GM21529 (cell line): ENCODE data around the gene GRAMD2A.

Experiments
- ATAC-seq: cut with Tn5 transposase; IDR thresholded peaks from one replicate; pipeline ENCODE4 v1.9.1; 2021; ENCODE audit not compliant: unreplicated experiment

The GRAMD2A gene

DNA sequence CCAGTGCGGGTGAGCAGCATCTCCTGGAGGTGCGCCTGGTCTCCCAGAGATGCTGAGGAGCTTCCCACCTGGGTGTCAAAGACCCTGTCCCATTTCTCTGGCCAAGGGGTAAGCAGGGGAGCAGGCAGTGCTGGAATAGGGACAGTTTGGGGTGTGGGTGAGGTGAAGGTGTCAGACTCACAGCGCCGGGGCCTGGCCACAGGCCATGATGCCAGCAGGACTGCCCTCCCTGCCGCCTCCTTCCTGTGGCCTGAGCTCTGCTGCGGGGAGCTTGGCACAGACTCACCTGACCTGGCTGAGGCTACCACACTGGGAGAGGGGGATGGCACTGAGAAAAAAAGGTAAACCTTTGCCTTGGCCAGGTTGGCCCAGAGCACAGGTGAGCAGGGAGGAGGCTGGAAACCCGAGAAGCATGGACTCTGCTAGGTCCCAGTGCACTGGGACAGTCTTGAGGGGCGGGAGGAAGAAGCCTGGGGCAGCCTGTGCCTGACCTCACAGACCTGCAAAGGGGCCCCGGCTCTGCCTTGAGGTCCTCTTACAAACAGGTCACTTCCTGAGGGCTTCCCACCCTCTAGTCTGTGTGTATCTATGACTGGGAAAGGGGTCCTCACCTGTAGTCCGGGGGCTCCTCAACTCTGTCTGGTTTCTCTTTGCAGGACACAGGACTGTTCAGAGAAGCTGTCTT, 28.2 kb downstream of the GRAMD2A start:
- ATAC-seq: no peak

DNA sequence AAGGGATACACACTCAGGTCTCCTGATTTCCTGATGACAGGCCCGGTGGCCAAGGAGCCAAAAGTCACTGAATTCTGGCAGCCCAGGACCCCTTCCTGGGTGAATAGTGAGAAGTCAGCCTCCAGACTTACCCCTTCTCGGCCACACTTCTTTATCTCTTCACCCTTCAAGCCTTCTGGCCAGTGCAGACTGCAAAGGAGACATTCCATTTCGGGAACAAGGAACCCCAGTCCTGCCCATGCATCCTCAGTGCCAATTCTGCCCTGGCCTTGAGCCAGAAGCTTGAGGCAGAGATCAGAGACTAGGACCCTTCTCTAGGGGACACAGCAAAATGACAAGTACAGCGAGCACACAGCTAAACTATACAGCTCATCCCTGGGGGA, 28.8 kb downstream of the GRAMD2A start:
- ATAC-seq: no peak

DNA sequence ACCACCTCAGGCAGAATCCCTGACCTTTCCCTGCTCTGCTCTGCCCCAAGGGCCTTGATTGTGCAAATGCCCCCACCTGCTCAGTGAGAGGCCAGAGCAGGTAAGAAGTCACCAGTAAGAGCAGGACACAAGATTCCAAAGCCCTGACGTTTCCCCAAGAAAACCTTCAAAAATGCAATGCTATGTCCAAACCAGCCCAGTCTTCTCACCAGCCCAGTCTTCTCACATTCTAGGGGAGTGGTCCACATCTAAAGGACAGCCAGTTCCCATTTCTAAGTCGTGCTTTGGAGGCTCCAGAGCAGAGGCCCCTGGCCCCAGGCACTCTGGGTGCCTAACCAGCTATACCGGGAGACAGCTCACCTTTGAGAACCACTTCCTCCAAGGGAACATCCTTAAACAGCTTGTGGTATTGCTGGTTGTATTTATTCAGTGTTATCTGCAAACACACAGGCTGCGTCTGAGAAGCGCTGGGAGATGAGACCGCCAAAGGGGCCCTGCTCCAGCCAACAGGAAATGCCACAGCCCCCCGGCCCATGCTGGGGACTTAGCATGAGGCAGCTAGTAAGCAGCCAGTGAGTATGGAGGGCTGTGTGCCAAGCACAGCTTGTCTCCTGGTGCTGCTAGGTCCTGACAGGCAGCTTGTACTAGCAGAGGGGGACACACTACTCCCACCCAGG, 29.3 kb downstream of the GRAMD2A start:
- ATAC-seq: no peak

DNA sequence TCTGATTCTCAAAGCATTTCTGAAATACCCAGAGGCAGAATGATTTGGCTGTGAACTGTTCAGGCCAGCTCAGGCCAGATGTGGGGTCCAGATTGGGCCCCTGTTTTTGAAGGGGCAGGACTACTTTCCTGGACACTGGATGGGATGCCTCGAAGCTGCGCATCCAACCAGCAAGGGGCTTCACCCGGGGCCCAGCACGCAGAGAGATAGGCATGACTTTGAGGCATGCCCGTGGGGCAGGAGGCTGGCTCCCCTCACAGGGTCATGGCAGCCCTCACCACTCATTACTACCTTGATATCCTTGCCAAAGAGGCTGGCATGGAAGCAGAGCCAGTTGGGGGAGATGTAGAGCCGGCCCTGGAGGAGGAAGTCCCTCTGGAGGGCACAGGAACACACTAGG, 30.1 kb downstream of the GRAMD2A start:
- no peak for ATAC-seq

DNA sequence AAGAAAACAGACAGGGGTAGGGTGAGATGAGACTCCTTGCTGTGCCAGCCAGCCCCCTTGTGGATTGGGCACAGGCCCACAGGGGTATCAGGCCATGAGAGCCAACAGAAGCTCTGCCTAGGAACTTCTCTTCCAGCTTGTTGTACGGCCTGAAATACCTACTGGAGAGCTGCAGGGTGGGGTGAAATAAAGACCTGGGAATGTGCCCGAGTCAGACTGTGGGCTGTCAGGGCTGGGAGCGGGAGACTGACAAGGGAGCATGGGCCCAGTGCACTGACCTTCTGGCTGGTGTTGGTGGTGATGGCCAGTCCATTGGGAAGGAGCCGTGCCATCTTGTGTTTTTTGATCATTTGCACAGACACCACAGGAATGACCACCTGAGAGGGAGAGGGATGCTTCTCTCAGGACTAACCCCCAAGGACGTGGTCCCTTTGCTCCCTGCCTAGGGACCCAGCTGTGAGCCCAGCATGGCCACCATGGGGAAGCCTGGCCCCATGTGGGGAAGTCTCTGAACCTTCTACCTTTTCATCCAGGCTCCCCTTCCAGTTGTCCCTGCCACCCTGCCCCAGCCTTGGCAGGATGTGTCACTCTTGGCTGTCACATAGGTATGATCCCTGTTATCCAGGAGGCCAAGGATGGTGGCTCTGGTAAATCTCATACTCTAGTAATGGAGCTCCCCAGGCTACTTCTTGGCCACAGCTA, 30.7 kb downstream of the GRAMD2A start:
- ATAC-seq: no peak

DNA sequence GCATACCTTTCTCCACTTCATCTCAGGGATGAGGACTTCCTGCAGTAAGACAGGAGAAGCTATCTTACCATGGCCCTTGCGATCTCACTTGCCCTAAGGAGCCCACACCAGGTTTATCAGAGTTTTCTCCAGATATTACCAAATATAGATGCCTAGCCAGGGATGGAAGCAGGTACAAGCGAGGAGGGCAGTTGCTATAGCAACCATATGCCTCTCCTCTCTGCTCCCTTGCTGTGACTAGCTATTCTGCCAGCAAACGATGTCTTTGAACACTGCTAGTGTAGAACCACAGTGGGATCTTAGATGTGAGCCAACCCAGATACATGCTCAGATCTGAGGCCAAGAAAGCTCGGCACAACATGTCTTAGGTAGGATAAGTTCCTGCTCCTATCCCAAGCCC, 33.9 kb downstream of the GRAMD2A start:
- ATAC-seq: no peak

DNA sequence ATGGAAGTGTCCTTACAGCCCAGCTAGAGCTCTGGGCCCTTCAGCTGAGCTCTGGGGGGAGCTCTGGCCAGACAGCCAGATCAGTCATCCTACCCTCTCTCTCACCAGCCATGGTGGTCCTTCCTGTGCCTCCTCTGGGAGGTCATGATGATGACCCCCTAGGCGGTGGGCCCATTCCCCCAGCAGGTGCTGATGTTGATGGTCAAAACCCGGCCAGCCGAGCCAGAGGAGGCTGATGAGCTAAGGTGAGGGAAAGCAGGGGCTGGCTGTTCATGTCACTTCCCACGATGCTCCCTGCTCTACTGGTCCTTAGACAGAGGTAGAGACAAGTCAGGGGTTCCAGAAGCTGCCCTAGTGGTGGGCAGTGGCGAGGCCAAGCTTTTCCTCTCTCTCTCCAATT, 35.0 kb downstream of the GRAMD2A start:
- no peak for ATAC-seq

DNA sequence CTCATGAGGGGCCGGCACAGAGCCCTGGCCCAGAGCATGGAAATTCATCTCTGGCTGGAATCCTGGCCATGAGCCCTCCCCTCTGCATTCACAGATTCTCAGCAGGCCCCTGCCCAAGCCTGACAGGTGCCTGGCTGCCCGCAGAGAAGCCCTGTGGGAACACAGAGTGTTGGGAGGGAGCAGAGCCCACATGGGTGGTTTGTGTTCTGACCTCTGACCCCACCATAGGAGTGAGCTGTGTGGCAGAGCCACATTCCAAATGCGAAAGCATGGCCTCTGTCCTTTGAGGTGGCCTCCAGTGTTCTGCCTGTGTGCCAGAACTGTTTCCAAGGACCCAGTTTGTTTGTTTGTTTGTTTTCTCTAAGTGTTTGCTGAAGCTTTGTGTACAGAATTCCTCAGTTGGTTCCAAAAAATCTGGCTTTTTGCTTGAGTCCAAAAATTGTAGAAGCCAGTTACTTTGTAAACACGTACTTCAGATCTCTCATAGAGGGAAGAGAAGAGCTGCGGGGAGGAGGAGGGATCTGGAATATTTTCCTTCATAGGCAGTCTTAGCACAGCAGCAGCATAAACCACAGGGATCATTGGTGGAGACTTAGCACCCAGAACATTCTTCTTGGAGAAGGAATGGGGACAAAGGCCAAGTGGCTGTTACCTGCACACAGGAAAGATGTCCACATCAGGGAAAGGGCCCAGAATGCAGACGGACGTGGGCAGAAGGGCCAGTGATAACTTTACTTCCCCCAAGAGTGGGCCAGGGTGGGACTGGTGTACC, 36.0 kb downstream of the GRAMD2A start:
- no peak for ATAC-seq

DNA sequence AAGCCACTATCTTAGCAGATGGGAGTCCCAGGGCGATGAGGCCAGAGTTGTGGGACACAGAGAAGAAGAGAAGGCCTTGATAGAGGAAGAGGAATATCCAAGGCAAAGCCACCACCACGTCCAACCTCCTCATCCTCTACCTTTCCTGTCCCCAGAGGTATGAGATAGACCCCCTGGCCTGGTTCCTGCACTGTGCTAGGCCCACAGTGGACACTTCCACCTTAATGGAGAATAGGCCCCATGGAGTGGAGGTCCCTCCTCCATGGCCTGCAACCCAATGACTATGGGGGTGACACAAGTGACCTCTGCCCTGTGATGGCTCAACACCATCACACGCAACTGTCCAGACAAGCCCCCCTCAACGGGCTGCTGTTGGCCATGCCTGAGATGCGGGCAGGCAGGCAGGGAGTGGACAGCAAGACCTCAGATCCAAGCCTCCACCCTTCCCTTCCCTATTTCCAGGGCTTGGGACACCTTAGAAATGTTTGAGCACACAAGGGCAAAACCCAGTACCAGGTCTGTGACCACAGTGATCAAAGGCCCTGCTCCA, 36.8 kb downstream of the GRAMD2A start:
- ATAC-seq: no peak

DNA sequence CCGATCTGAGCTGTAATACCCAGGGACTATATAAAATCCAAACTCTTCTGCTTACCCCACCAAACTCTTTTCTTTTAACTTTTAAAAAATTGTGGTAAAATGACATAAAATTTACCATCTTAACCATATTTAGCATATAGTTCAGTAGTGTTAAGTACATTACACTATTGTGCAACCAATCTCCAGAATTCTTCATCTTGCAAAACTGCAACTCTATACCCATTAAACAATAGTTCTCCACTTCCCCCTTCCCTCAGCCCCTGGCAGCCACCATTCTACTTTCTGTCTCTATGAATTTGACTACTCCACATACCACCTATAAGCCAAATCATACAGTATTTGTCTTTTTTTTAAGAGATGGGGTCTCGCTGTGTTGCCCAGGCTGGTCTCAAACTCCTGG, 40.7 kb downstream of the GRAMD2A start:
- no peak for ATAC-seq

DNA sequence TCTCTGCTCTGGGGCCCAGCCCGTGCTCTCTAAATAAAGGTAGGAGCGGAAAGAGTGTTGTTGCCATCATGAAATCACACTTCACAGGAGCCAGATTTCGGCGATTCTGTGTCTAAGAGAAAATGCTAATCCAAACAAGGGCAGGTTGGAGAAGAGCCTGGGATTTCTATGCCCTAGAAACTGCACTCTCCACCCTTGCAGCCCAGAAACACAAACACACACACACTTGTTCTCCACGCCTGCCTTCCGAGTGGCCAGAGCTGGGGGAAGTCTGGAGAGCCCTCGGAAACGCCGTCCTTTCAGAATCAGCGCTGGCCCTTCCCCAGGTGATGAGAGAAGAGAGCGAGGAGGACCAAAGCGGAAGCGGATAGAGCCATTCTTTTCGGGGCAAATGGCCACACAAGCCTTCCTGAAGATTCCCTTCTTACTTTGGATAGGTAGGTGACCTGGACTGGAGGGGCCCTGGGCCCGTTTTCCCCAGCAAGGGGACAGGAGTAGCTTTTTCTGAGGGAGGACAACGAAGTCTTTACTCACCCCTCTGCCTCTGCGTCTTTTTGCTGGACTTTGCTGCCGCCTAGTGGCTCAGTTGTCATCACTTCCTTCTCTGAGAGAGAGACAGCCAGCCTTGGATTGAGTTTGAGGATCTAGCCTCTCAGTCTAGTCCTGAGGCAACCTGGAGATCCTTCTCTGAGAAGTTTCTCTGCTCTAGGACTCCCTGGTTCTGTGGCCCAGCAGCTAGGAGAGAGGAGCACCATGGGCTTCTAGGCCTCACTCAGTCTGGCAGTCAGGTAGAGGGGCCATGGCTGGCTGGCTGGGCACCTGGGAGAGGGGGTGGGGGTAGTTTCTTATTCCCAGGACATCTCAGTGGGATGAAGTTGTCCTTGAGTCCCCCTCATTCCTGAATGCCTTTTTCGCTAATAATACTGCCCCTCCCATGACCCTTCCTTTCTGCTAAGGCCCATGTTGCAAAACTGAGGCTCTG, 41.7 kb downstream of the GRAMD2A start:
- peak; percentile 91 for ATAC-seq

DNA sequence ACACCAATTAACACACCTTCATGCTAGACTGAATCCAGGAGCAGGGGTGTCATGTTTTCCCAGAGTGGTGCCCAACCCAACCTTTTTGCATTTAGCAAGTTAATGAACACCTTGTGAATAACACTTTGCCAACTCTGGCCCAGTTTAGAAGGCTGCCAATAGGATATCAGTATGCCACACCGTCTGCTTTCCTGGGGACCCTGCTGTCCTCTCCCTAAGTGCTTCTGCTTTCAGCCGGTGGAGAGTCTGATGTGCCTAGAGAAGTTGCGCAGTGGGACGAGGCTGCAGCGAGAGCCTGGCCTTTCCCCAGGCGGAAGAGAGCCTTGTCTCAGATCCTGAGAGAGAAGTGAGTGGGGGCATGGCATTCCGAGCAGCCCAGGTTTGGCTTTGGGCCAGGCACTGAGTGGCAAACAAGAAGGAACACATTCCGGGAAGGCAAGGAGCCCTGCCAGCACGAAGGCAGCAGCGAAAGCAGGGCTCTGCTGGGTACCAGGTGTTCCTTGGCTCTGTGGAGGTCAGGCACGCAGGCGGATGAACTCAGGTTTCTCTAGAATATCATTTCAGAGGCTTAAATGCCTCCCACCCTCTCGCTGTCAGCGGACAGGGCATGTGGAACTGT, 42.5 kb downstream of the GRAMD2A start:
- no peak for ATAC-seq

DNA sequence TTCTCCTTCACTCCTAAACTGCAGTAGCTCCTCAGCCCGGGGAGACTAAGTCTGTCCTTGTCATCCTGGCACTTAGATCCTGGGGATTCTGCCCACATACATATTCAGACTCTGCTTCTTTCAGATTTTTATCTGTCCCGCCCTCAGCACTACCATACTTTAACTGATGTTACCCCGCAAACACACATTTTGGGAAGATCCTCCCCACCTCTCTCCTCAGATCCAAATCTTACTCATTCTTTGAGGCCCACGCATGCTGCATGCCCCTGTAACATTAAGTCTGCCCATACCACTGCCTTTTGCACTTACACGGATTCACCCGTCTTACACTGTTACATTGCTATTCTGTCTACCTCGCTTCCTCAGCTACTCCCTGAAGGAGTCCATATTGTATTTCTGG, 43.3 kb downstream of the GRAMD2A start:
- ATAC-seq: no peak

DNA sequence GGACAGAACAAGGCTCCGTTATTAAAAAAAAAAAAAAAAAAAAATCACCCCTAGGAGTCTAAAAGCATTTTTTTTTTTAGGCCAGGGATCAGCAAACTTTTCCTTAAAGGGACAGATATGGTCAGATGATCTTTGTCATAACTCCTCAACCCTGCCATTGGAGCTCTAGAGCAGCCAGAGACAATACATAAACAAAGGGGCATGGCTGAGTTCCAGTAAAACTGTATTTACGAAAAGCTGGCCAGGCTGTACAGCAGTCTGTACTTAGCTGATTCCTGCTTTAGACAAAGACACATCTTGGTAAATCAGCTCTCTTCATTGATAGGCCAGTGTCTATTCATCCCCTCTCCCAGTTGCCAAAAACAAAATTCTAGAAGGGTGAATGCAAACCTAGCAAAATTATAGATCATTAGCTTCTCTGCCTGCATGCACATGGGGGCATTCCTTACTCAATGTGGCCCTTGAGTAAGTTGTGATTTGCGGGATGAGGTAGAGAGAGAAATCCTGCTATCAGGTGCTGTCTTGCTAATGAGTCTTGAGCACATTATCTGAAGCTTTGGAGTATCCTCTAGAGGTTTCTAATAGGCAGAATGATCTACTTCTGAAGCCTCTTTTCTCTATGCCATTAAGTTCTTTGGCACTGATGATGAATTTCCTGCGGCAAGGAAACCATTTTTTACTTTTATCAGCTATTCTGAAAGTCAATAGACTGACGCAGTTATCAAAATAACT, 44.2 kb downstream of the GRAMD2A start:
- ATAC-seq: no peak

DNA sequence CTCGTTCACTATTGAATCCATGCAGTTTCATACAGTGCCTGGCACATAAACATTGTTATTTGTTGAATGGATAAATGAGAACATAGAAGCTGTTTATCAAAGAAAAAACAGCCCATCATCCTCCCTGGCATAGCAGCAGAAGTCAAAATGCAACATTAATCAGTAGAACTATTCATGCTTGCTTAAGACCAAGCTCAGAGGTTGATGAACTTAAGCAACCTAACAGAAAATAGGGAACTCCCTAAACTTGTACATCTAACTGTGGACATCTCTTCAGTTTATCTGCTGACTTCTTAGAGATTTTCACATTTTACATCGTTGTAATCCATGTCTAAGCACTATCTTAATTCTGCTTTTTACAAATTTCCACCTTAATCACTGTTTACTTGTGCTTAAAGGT, 50.2 kb downstream of the GRAMD2A start:
- ATAC-seq: no peak

DNA sequence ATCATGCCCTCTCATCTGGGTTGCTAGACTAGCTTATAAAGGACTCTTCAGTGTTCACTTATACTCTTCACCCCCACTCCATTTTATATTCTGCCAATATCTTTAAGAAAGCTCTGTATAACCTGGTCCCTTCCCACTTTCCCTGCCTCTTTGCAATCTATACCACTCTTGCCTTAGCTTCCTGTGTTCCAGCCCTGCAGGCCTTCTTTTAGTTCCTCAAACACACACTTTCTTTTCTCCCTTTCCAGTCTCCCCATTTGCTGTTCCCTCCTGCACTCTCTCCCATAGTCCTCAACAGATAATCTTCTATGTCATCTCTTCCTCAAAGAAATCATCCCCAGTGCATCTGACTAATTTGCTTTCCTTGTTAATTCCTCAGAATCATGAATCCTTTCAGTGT, 50.7 kb downstream of the GRAMD2A start:
- ATAC-seq: no peak

DNA sequence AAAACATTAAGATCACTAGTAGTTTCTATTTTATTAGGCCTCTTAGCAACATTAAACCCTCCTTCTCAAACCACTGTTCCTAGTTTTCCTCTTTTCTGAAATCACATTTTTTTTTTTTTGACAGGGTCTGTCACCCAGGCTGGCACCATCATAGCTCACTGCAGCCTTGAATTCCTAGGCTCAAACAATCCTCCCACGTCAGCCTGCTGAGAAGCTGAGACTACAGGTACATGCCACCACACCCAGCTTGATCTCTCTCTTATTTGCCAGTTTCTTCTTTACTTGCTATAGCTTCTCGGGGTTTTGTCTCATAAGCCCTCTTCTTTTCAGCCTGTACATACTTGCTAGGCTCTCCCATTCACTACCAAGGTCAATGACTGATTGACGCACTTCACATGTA, 51.4 kb downstream of the GRAMD2A start:
- no peak for ATAC-seq

DNA sequence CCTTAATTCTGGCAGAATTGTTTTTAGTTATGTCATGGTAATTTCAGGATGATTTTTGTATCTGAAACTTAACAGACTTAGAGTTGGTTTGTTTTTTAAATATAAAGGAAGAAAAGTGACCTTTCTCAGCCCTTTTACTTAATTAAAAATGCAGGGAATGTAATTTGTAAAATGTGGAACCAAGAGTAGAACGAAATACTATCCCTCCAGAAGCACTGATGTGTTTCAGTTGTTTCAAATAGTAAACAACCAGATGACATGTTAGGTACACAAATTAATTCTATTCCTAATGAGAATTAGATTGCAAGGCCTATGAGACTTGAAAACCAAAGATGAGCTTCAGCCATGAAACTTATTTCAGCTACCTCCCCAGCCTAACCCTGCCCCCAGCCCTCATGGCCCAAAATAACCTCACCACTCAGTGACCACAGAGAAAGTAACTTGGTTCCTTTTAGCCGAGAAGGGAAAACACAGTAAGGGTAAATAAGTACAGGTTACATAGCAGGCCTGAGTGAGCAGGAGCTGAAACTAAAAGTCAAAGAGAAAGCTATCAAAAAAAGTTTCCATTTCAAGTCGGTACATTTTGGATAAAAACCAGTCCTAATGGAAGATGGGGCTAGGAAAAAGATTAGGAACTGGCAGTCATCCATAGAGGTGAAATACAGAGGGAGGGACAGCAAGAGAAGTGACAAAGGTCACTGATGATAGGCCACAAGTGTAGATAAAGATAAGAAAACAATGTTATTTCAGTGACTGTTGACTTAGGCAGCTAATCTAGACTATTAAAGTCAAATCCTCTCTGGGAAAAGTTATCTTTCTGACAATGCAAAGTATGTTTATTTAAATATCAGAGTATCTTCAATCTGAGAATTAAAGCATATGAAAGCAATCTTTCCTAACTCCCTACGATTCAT, 56.2 kb downstream of the GRAMD2A start:
- ATAC-seq: peak; percentile 100
